SK-N-MC (cell line): Measurements from ENCODE around the gene PRELP.
"Not testable (repeated sequence)": the region's sequence is repeated elsewhere in the genome, so short reads cannot be mapped to it uniquely, and the experiment has no call there.

ENCODE experiments used
- DNase-seq: peaks from one replicate; pipeline ENCODE4 v3.0.0-alpha.2; 2011; ENCODE audit warnings: low read depth, low spot score
- H3K27ac ChIP-seq: fragments of 200-600 bp; sonication (generic); 2 replicates; pipeline ENCODE4 v1.5.1; 2016; ENCODE audit warnings: mixed run types
- H3K36me3 ChIP-seq: fragments of 200-600 bp; sonication (generic); 2 replicates; pipeline ENCODE4 v1.6.1; 2017; ENCODE audit warnings: antibody characterized with exemption, low read length, mixed read lengths; ENCODE audit not compliant: insufficient read depth
- H3K4me3 ChIP-seq: fragments of 200-600 bp; sonication (generic); 2 replicates; pipeline ENCODE4 v1.5.1; 2016
- H3K9ac ChIP-seq: fragments of 200-600 bp; sonication (generic); 2 replicates; pipeline ENCODE4 v1.8.0; 2017; ENCODE audit warnings: mixed run types, mixed read lengths; ENCODE audit not compliant: insufficient read length
- H3K9me3 ChIP-seq: fragments of 200-600 bp; sonication (generic); 2 replicates; pipeline ENCODE4 v1.6.1; 2017; ENCODE audit warnings: low read depth, mild to moderate bottlenecking, antibody characterized with exemption, low read length, moderate library complexity, mixed read lengths
- EZH2 ChIP-seq: fragments of 200-600 bp; sonication (generic); IDR thresholded peaks from one replicate; pipeline ENCODE4 v1.6.1; 2017; ENCODE audit warnings: antibody characterized with exemption
- FOXP2 ChIP-seq: optimal IDR thresholded peaks from 2 replicates; pipeline ENCODE3; 2011; ENCODE audit warnings: mild to moderate bottlenecking, moderate library complexity; ENCODE audit not compliant: insufficient read depth; ENCODE audit errors: extremely low read length, control extremely low read depth
- POLR2AphosphoS5 ChIP-seq: IDR thresholded peaks from 2 replicates; pipeline ENCODE4 v1.6.1; 2012; ENCODE audit warnings: mild to moderate bottlenecking, low read depth, low read length, borderline replicate concordance

PRELP gene

GRCh38 chr1:203461717-203462116 lies 13.9 kb upstream of the PRELP start:
- DNase-seq = no peak
- Histone ChIP-seq H3K36me3 (no peaks in the 10 kb centered on the region), H3K9ac (no peak overlapping the region), H3K27ac (no peak overlapping the region), H3K4me3 (no peak overlapping the region), H3K9me3 (no peaks in the 10 kb centered on the region)
- no peak for TF ChIP-seq POLR2AphosphoS5
- no peak for TF ChIP-seq FOXP2
- TF ChIP-seq EZH2 = no peak

GRCh38 chr1:203462143-203462542 lies 13.5 kb upstream of the PRELP start:
- no peak overlapping the region for H3K4me3 ChIP-seq
- H3K36me3 ChIP-seq = no peaks in the 10 kb centered on the region
- H3K9ac ChIP-seq = no peak overlapping the region
- H3K27ac ChIP-seq = no peak overlapping the region
- TF ChIP-seq FOXP2 = no peak
- no peak for TF ChIP-seq POLR2AphosphoS5
- TF ChIP-seq EZH2 = no peak
- DNase-seq = no peak
- H3K9me3 ChIP-seq = no peaks in the 10 kb centered on the region

GRCh38 chr1:203462878-203463277 lies 12.7 kb upstream of the PRELP start:
- Histone ChIP-seq H3K4me3 (no peak overlapping the region), H3K27ac (no peak overlapping the region), H3K9me3 (no peaks in the 10 kb centered on the region), H3K9ac (no peak overlapping the region), H3K36me3 (no peaks in the 10 kb centered on the region)
- DNase-seq = no peak
- TF ChIP-seq FOXP2 (no peak), POLR2AphosphoS5 (no peak), EZH2 (no peak)

- Histone ChIP-seq H3K4me3 (no peak overlapping the region), H3K9ac (no peak overlapping the region), H3K9me3 (no peaks in the 10 kb centered on the region), H3K36me3 (no peaks in the 10 kb centered on the region), H3K27ac (no peak overlapping the region)
- TF ChIP-seq FOXP2 = no peak
- TF ChIP-seq POLR2AphosphoS5 = no peak
- TF ChIP-seq EZH2 = no peak
- no peak for DNase-seq
Measured at GRCh38 chr1:203463469-203464062, 12.0 kb upstream of the PRELP start.

GRCh38 chr1:203464226-203464625 lies 11.4 kb upstream of the PRELP start:
- DNase-seq = no peak
- Histone ChIP-seq H3K4me3 (no peak overlapping the region), H3K27ac (no peak overlapping the region), H3K9me3 (no peaks in the 10 kb centered on the region), H3K36me3 (no peaks in the 10 kb centered on the region), H3K9ac (no peak overlapping the region)
- TF ChIP-seq FOXP2 = no peak
- no peak for TF ChIP-seq POLR2AphosphoS5
- no peak for TF ChIP-seq EZH2

- no peak for DNase-seq
Measured at GRCh38 chr1:203464743-203465142, 10.9 kb upstream of the PRELP start.

GRCh38 chr1:203465146-203465798 lies 10.3 kb upstream of the PRELP start:
- no peak overlapping the region for H3K4me3 ChIP-seq
- DNase-seq = no peak
- no peak overlapping the region for H3K9ac ChIP-seq
- TF ChIP-seq POLR2AphosphoS5 (no peak), FOXP2 (no peak), EZH2 (no peak)
- H3K36me3 ChIP-seq = no peaks in the 10 kb centered on the region
- no peaks in the 10 kb centered on the region for H3K9me3 ChIP-seq
- H3K27ac ChIP-seq = no peak overlapping the region

More at GRCh38 chr1:203464743-203465142, 10.9 kb upstream of the PRELP start:
- TF ChIP-seq FOXP2 (no peak), EZH2 (no peak), POLR2AphosphoS5 (no peak)
- Histone ChIP-seq H3K9ac (no peak overlapping the region), H3K27ac (no peak overlapping the region), H3K36me3 (no peaks in the 10 kb centered on the region), H3K4me3 (no peak overlapping the region), H3K9me3 (no peaks in the 10 kb centered on the region)

GRCh38 chr1:203465948-203466347 lies 9.7 kb upstream of the PRELP start:
- no peak for TF ChIP-seq POLR2AphosphoS5
- TF ChIP-seq EZH2 = no peak
- TF ChIP-seq FOXP2 = no peak
- Histone ChIP-seq H3K9ac (no peak overlapping the region), H3K9me3 (no peaks in the 10 kb centered on the region), H3K27ac (no peak overlapping the region), H3K36me3 (no peaks in the 10 kb centered on the region), H3K4me3 (no peak overlapping the region)
- DNase-seq = no peak

GRCh38 chr1:203466906-203467549 lies 8.6 kb upstream of the PRELP start:
- not testable (repeated sequence) for H3K36me3 ChIP-seq, H3K9me3 ChIP-seq, H3K27ac ChIP-seq, H3K9ac ChIP-seq, DNase-seq, H3K4me3 ChIP-seq
